SW 1271 (cell line): ENCODE results near the gene UBR3.
"Not testable (repeated sequence)": the region's sequence is repeated elsewhere in the genome, so short reads cannot be mapped to it uniquely, and the experiment has no call there.

ENCODE experiments used
- DNase-seq, 2 experiments: peaks; one replicate each; lab custom pipeline; 2025; lab: John Stamatoyannopoulos, UW

UBR3 gene

GRCh38 chr2:170106102-170106840 lies 279.0 kb downstream of the UBR3 start:
- no peak for DNase-seq

- no peak for DNase-seq
Measured at GRCh38 chr2:170113168-170113894, 286.1 kb downstream of the UBR3 start.

GRCh38 chr2:170115501-170116229 lies 288.4 kb downstream of the UBR3 start:
- no peak for DNase-seq

GRCh38 chr2:170118641-170119040 lies 291.4 kb downstream of the UBR3 start:
- no peak for DNase-seq

- not testable (repeated sequence) for DNase-seq
Measured at GRCh38 chr2:170119326-170119725, 292.1 kb downstream of the UBR3 start.

GRCh38 chr2:170121689-170122088 lies 294.4 kb downstream of the UBR3 start:
- no peak for DNase-seq

GRCh38 chr2:170122883-170123547 lies 295.8 kb downstream of the UBR3 start:
- peak in 1 of 2 experiments; percentile 11 for DNase-seq

GRCh38 chr2:170123593-170123992 lies 296.3 kb downstream of the UBR3 start:
- no peak for DNase-seq

GRCh38 chr2:170126138-170126728 lies 299.0 kb downstream of the UBR3 start:
- DNase-seq = not testable (repeated sequence)
